ENCODE data around the gene GTPBP4. TPM values are rescaled to one million over a fixed set of nuclear protein-coding genes. Genes with fewer than 3 reads are reported as not detected.

The GTPBP4 gene
- total RNA-seq, 1 donor from 2014 or later = 66.3 TPM

GRCh38 chr10:1024103-1024502 lies 35.9 kb downstream of the GTPBP4 start:
- Mint-ChIP-seq H3K27me3 (ENCODE audit: low read depth) (no peaks in the 10 kb centered on the region), H3K27ac (no peak overlapping the region), H3K36me3 (peaks cover 11% of the 10 kb centered on the region), H3K4me3 (no peak overlapping the region), H3K9me3 (no peaks in the 10 kb centered on the region), H3K4me1 (peaks cover 4% of the 10 kb centered on the region)
- TF ChIP-seq CTCF (IDR thresholded peaks at IDR 0.05; ENCODE audit: unreplicated experiment) = no peak
- no peak for DNase-seq (ENCODE audit: low spot score in 2 of 2, unreplicated experiment in 2 of 2)

DNA sequence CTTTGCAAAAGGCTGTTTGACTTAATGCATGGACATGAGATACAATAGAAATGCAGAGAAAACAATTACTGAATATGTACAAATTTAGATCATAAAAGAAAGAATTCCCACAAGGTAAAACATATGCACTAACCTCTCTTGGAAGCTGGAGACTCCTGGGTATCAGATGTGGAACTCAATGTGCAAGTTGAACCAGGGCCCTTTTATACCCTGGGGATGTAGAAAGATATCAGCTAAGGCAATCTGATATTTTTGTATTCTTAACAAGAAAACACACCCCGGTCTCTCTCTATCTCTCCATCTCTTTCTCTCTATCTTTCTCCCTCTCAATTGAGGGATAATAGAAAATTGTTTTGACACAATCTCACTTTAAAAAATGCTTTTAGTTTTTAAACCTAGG lies 37.4 kb downstream of the GTPBP4 start, which contains the start of gene IDI2:
Gene IDI2 (minus strand): TSS at position 177 of the 400 bp plus-strand sequence. CDS start 1,136 bp downstream, outside the sequence.
- no peak for TF ChIP-seq CTCF (IDR thresholded peaks at IDR 0.05; ENCODE audit: unreplicated experiment)
- no peaks in the 10 kb centered on the region for H3K9me3 Mint-ChIP-seq
- H3K27me3 Mint-ChIP-seq (ENCODE audit: low read depth) = no peaks in the 10 kb centered on the region
- DNase-seq (ENCODE audit: low spot score in 2 of 2, unreplicated experiment in 2 of 2) = no peak
- peaks cover 4% of the 10 kb centered on the region for H3K4me1 Mint-ChIP-seq
- H3K4me3 Mint-ChIP-seq = no peak within 1 kb of the TSS
- H3K27ac Mint-ChIP-seq = no peak within 1 kb of the TSS
- peaks cover 6% of the 10 kb centered on the region for H3K36me3 Mint-ChIP-seq

DNA sequence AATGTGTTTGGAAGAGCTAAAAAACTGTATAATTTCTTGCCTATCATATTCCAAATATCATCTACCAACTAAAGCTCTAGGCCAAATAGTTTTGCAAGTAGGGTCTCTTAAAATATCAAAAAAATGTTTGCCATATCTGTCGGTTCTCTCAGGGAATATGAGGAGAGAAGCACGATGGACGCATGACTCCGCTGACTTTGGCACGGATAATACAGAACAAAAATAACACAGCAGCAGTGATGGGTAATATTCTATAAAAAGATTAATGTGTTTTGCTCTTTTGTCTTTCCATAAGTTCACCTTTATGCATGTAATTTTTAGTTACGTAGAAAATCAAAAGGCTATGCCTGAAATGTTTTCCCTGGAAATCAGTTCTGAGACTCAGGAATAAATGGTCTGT lies 38.3 kb downstream of the GTPBP4 start:
- peaks cover under 1% of the 10 kb centered on the region for H3K36me3 Mint-ChIP-seq
- no peak overlapping the region for H3K4me3 Mint-ChIP-seq
- no peaks in the 10 kb centered on the region for H3K9me3 Mint-ChIP-seq
- no peak for DNase-seq (ENCODE audit: low spot score in 2 of 2, unreplicated experiment in 2 of 2)
- TF ChIP-seq CTCF (IDR thresholded peaks at IDR 0.05; ENCODE audit: unreplicated experiment) = no peak
- H3K4me1 Mint-ChIP-seq = peaks cover 4% of the 10 kb centered on the region
- H3K27me3 Mint-ChIP-seq (ENCODE audit: low read depth) = no peaks in the 10 kb centered on the region
- no peak overlapping the region for H3K27ac Mint-ChIP-seq

- no peaks in the 10 kb centered on the region for H3K9me3 Mint-ChIP-seq
- H3K27me3 Mint-ChIP-seq (ENCODE audit: low read depth) = no peaks in the 10 kb centered on the region
- peaks cover 4% of the 10 kb centered on the region for H3K4me1 Mint-ChIP-seq
- no peak for TF ChIP-seq CTCF (IDR thresholded peaks at IDR 0.05; ENCODE audit: unreplicated experiment)
- no peaks in the 10 kb centered on the region for H3K36me3 Mint-ChIP-seq
- H3K4me3 Mint-ChIP-seq = no peak overlapping the region
- no peak overlapping the region for H3K27ac Mint-ChIP-seq
- DNase-seq (ENCODE audit: low spot score in 2 of 2, unreplicated experiment in 2 of 2) = no peak
Measured at GRCh38 chr10:1029838-1030237, 41.6 kb downstream of the GTPBP4 start.

GRCh38 chr10:1033601-1034000 lies 45.4 kb downstream of the GTPBP4 start:
- no peaks in the 10 kb centered on the region for H3K27me3 Mint-ChIP-seq (ENCODE audit: low read depth)
- peaks cover 6% of the 10 kb centered on the region for H3K36me3 Mint-ChIP-seq
- H3K9me3 Mint-ChIP-seq = no peaks in the 10 kb centered on the region
- no peak for TF ChIP-seq CTCF (IDR thresholded peaks at IDR 0.05; ENCODE audit: unreplicated experiment)
- H3K27ac Mint-ChIP-seq = no peak overlapping the region
- DNase-seq (ENCODE audit: low spot score in 2 of 2, unreplicated experiment in 2 of 2) = no peak
- no peak overlapping the region for H3K4me3 Mint-ChIP-seq
- peaks cover 3% of the 10 kb centered on the region for H3K4me1 Mint-ChIP-seq

- peaks cover 6% of the 10 kb centered on the region for H3K36me3 Mint-ChIP-seq
- H3K27ac Mint-ChIP-seq = peak overlapping the region; percentile 79
- H3K4me1 Mint-ChIP-seq = peaks cover 1% of the 10 kb centered on the region
- H3K27me3 Mint-ChIP-seq (ENCODE audit: low read depth) = no peaks in the 10 kb centered on the region
- no peak for DNase-seq (ENCODE audit: low spot score in 2 of 2, unreplicated experiment in 2 of 2)
- H3K4me3 Mint-ChIP-seq = no peak overlapping the region
- no peak for TF ChIP-seq CTCF (IDR thresholded peaks at IDR 0.05; ENCODE audit: unreplicated experiment)
- H3K9me3 Mint-ChIP-seq = no peaks in the 10 kb centered on the region
Measured at GRCh38 chr10:1034758-1035157, 46.5 kb downstream of the GTPBP4 start.
